GM12878 (cell line): Measurements from ENCODE around the gene N4BP2. TPM values are rescaled to one million over a fixed set of nuclear protein-coding genes. Genes with fewer than 3 reads are reported as not detected.

Source experiments
- BACH1 ChIP-seq: fragments of 450-650 bp; IDR thresholded peaks from 2 replicates; pipeline ENCODE4 v1.6.1; 2017; ENCODE audit warnings: mild to moderate bottlenecking, borderline replicate concordance
- CBFB ChIP-seq: IDR thresholded peaks from 2 replicates; pipeline ENCODE4 v1.6.1; 2016; ENCODE audit warnings: antibody characterized with exemption, low read depth
- CBX5 ChIP-seq: sonication (generic); IDR thresholded peaks from 2 replicates; pipeline ENCODE4 v1.6.1; 2016; ENCODE audit warnings: low read depth, moderate library complexity, mild to moderate bottlenecking, inconsistent platforms
- EED ChIP-seq: sonication (generic); IDR thresholded peaks from 2 replicates; pipeline ENCODE4 v1.6.1; 2016; ENCODE audit warnings: antibody characterized with exemption, low read depth
- GABPA ChIP-seq: IDR thresholded peaks from 2 replicates; pipeline ENCODE4 v1.6.1; 2014; ENCODE audit warnings: antibody characterized with exemption, low read depth, mild to moderate bottlenecking, inconsistent platforms
- HDGF ChIP-seq: fragments of 450-650 bp; IDR thresholded peaks from 2 replicates; pipeline ENCODE4 v1.6.1; 2016; ENCODE audit warnings: antibody characterized with exemption
- IRF4 ChIP-seq: IDR thresholded peaks from 2 replicates; pipeline ENCODE4 v1.6.1; 2011; ENCODE audit warnings: low read depth, low read length
- JUNB ChIP-seq: IDR thresholded peaks from 2 replicates; pipeline ENCODE4 v1.6.1; 2016; ENCODE audit warnings: antibody characterized with exemption, mild to moderate bottlenecking
- JUND ChIP-seq: IDR thresholded peaks from 2 replicates; pipeline ENCODE4 v1.6.1; 2012; ENCODE audit warnings: low read depth, mild to moderate bottlenecking, low read length, improper control_type of control experiment, moderate library complexity
- MTA3 ChIP-seq: IDR thresholded peaks from 2 replicates; pipeline ENCODE4 v1.6.1; 2012; ENCODE audit warnings: low read length, inconsistent platforms, borderline replicate concordance
- NFXL1 ChIP-seq: fragments of 450-650 bp; IDR thresholded peaks from 2 replicates; pipeline ENCODE4 v1.6.1; 2017; ENCODE audit warnings: antibody characterized with exemption, mild to moderate bottlenecking, borderline replicate concordance
- NR2C2 ChIP-seq: IDR thresholded peaks from 2 replicates; pipeline ENCODE4 v1.6.1; 2011; ENCODE audit warnings: borderline replicate concordance, low read depth; ENCODE audit not compliant: control insufficient read depth, insufficient read length
- PAX5 ChIP-seq: IDR thresholded peaks from 2 replicates; pipeline ENCODE4 v1.6.1; 2011; ENCODE audit warnings: low read depth, low read length, borderline replicate concordance
- PAX8 ChIP-seq: fragments of 450-650 bp; IDR thresholded peaks from 2 replicates; pipeline ENCODE4 v1.6.1; 2017; ENCODE audit warnings: mild to moderate bottlenecking, moderate library complexity
- POLR2AphosphoS2 ChIP-seq: IDR thresholded peaks from 2 replicates; pipeline ENCODE4 v1.6.1; 2011; ENCODE audit warnings: low read depth, mild to moderate bottlenecking, low read length, improper control_type of control experiment, moderate library complexity
- POLR2AphosphoS5 ChIP-seq: IDR thresholded peaks from 2 replicates; pipeline ENCODE4 v1.6.1; 2011; ENCODE audit warnings: mild to moderate bottlenecking, low read length, inconsistent platforms
- RB1 ChIP-seq: fragments of 450-650 bp; formaldehyde crosslinking; IDR thresholded peaks from 2 replicates; pipeline ENCODE4 v1.6.1; 2017; ENCODE audit warnings: mild to moderate bottlenecking, borderline replicate concordance
- SMAD5 ChIP-seq: IDR thresholded peaks from 2 replicates; pipeline ENCODE4 v1.6.1; 2016; ENCODE audit warnings: antibody characterized with exemption, low read depth
- SMC3 ChIP-seq: IDR thresholded peaks from 2 replicates; pipeline ENCODE4 v1.6.1; 2011; ENCODE audit warnings: low read length, improper control_type of control experiment, borderline replicate concordance
- polyA plus RNA-seq, 11 experiments: library from polyadenylated mRNA; depleted of rRNA in 4 of 11; unstranded in 6 of 11; stranded (reverse) in 5 of 11; fragments of >200 nt; fragmentation: Nextera tagmentation in 4 of 11; fragmentation: Illumina TruSeq in 1 of 11; extraction: Ambion mirVana in 4 of 11; extraction: Trizol in 1 of 11; gene quantifications; 1 replicate in 1 of 11; 2 replicates in 10 of 11; pipeline versions ENCODE4 v1.2.1 to v1.2.3, GENCODE V29; 2011 to 2016; ENCODE audit warnings: inconsistent platforms in 2 of 11, missing spikeins in 2 of 11, low read depth in 1 of 11
- total RNA-seq, 4 experiments: library from RNA; depleted of rRNA in 3 of 4; stranded (reverse); fragments of >200 nt in 3 of 4; fragmentation: Illumina TruSeq in 1 of 4; extraction: Trizol in 1 of 4; gene quantifications; 2 replicates each; pipeline versions ENCODE4 v1.2.1 to v1.2.3, GENCODE V29; 2013 to 2021
- TF ChIP-seq, protein P1 (sequence below): fragments of 450-650 bp; IDR thresholded peaks from 2 replicates; pipeline ENCODE4 v1.6.1; 2017; ENCODE audit warnings: mild to moderate bottlenecking, moderate library complexity
- TF ChIP-seq, protein P2 (sequence below): IDR thresholded peaks from 2 replicates; pipeline ENCODE4 v1.6.1; 2012; ENCODE audit warnings: mild to moderate bottlenecking, low read depth, low read length
- TF ChIP-seq, protein P3 (sequence below), 3 experiments: IDR thresholded peaks in 2 of 3; conservative IDR thresholded peaks in 1 of 3; 2 replicates each; pipeline ENCODE4 v1.5.1; 2011; ENCODE audit warnings: low read depth in 3 of 3, low read length in 3 of 3, mild to moderate bottlenecking in 3 of 3, control low read depth in 2 of 3, moderate library complexity in 2 of 3, inconsistent platforms in 1 of 3, mixed read lengths in 1 of 3; ENCODE audit not compliant: control insufficient read depth in 2 of 3, insufficient read depth in 1 of 3; ENCODE audit errors: extremely low read depth in 1 of 3

Gene N4BP2
- total and polyA plus RNA-seq, 10 of the 15 experiments (the other 5 are each of a cell fraction or from before 2014, with no cell fraction given) = 2.3 to 18.7 (median 10.0) TPM

DNA sequence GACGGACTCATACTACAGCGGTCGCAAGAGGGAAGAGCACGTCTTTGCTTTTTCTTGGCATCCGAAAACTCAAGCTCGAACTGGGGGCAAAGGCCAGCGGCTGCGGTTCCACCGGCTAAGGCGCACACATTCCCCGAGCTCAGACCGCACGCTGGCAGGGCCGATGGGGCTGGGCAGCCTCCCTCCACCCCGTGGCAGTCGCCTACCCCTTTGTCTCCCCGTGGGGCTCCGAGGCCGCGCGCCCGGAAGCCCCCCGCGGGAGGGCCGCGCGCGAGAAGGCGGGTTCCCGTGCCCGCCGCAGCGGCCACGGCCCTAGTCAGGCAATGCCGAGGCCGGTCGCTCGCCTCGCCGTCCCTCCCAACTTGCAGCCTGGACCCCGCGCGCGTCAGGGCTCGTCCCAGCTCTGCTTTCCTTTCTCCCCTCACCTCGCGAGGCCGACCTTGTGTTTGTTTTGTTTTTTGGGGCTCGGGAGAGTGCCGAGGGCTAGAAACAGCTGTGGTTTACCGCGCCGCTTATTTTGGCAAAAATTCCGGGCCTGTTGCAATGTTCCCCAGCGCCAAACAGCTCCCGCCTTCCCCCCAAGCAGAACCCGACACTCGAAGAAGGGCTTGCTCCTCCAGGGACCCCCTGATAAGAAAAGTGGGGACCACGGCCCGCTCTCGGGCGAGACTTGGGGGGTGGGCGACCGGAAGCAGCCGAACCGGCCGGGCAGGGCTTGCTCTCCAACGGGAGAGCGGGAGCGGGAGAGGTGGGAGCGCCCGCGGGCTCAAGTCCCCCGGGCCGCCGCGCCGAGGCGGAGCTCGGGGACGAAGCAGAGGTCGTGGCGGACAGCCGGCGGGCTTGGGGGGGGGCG lies 561 bp upstream of the N4BP2 start (continued):
- TF ChIP-seq, protein P1, sequence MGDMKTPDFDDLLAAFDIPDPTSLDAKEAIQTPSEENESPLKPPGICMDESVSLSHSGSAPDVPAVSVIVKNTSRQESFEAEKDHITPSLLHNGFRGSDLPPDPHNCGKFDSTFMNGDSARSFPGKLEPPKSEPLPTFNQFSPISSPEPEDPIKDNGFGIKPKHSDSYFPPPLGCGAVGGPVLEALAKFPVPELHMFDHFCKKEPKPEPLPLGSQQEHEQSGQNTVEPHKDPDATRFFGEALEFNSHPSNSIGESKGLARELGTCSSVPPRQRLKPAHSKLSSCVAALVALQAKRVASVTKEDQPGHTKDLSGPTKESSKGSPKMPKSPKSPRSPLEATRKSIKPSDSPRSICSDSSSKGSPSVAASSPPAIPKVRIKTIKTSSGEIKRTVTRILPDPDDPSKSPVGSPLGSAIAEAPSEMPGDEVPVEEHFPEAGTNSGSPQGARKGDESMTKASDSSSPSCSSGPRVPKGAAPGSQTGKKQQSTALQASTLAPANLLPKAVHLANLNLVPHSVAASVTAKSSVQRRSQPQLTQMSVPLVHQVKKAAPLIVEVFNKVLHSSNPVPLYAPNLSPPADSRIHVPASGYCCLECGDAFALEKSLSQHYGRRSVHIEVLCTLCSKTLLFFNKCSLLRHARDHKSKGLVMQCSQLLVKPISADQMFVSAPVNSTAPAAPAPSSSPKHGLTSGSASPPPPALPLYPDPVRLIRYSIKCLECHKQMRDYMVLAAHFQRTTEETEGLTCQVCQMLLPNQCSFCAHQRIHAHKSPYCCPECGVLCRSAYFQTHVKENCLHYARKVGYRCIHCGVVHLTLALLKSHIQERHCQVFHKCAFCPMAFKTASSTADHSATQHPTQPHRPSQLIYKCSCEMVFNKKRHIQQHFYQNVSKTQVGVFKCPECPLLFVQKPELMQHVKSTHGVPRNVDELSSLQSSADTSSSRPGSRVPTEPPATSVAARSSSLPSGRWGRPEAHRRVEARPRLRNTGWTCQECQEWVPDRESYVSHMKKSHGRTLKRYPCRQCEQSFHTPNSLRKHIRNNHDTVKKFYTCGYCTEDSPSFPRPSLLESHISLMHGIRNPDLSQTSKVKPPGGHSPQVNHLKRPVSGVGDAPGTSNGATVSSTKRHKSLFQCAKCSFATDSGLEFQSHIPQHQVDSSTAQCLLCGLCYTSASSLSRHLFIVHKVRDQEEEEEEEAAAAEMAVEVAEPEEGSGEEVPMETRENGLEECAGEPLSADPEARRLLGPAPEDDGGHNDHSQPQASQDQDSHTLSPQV = peak; percentile 66; the same call in 1 of the 2 replicates
- TF ChIP-seq MTA3 (peak; percentile 34; the same call in 1 of the 2 replicates), HDGF (0 out of 2 replicates have a peak, but pooled peaks have one; percentile 6), CBFB (no peak; the same call in 1 of the 2 replicates), SMAD5 (no peak), PAX5 (no peak), RB1 (no peak), SMC3 (no peak), JUNB (no peak), BACH1 (peak; percentile 92), POLR2AphosphoS5 (peak; percentile 80), NR2C2 (no peak), CBX5 (peak; percentile 54; the same call in 1 of the 2 replicates), PAX8 (no peak), GABPA (0 out of 2 replicates have a peak, but pooled peaks have one; percentile 20), NFXL1 (no peak), POLR2AphosphoS2 (no peak), IRF4 (no peak), EED (no peak; the same call in 1 of the 2 replicates), JUND (no peak)
- TF ChIP-seq, protein P2, sequence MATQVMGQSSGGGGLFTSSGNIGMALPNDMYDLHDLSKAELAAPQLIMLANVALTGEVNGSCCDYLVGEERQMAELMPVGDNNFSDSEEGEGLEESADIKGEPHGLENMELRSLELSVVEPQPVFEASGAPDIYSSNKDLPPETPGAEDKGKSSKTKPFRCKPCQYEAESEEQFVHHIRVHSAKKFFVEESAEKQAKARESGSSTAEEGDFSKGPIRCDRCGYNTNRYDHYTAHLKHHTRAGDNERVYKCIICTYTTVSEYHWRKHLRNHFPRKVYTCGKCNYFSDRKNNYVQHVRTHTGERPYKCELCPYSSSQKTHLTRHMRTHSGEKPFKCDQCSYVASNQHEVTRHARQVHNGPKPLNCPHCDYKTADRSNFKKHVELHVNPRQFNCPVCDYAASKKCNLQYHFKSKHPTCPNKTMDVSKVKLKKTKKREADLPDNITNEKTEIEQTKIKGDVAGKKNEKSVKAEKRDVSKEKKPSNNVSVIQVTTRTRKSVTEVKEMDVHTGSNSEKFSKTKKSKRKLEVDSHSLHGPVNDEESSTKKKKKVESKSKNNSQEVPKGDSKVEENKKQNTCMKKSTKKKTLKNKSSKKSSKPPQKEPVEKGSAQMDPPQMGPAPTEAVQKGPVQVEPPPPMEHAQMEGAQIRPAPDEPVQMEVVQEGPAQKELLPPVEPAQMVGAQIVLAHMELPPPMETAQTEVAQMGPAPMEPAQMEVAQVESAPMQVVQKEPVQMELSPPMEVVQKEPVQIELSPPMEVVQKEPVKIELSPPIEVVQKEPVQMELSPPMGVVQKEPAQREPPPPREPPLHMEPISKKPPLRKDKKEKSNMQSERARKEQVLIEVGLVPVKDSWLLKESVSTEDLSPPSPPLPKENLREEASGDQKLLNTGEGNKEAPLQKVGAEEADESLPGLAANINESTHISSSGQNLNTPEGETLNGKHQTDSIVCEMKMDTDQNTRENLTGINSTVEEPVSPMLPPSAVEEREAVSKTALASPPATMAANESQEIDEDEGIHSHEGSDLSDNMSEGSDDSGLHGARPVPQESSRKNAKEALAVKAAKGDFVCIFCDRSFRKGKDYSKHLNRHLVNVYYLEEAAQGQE = no peak
- TF ChIP-seq, protein P3, sequence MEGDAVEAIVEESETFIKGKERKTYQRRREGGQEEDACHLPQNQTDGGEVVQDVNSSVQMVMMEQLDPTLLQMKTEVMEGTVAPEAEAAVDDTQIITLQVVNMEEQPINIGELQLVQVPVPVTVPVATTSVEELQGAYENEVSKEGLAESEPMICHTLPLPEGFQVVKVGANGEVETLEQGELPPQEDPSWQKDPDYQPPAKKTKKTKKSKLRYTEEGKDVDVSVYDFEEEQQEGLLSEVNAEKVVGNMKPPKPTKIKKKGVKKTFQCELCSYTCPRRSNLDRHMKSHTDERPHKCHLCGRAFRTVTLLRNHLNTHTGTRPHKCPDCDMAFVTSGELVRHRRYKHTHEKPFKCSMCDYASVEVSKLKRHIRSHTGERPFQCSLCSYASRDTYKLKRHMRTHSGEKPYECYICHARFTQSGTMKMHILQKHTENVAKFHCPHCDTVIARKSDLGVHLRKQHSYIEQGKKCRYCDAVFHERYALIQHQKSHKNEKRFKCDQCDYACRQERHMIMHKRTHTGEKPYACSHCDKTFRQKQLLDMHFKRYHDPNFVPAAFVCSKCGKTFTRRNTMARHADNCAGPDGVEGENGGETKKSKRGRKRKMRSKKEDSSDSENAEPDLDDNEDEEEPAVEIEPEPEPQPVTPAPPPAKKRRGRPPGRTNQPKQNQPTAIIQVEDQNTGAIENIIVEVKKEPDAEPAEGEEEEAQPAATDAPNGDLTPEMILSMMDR (IDR thresholded peaks at IDR 0.05 in 2 of 3, conservative IDR thresholded peaks at IDR 0.05 in 1 of 3; ENCODE audit: control insufficient read depth in 2 of 3, extremely low read depth in 1 of 3, insufficient read depth in 1 of 3, low read depth in 3 of 3, low read length in 3 of 3) = no peak
